Stimulated activated CD8-positive, alpha-beta memory T cell treated with anti-CD3 and anti-CD28 coated beads, Interleukin-4, amount 100 ng/mL, for 24 hours (primary cell): Measurements from ENCODE around the gene FHOD3.
"Not testable (repeated sequence)": the region's sequence is repeated elsewhere in the genome, so short reads cannot be mapped to it uniquely, and the experiment has no call there.

ENCODE experiments used
- DNase-seq: peaks from one replicate; pipeline ENCODE4 v3.0.0-alpha.2; 2020; ENCODE audit warnings: low read depth

The FHOD3 gene

GRCh38 chr18:36350251-36350651 is 52.7 kb downstream of the FHOD3 start:
- no peak for DNase-seq

- no peak for DNase-seq
These were observed 53.4 kb downstream of the FHOD3 start for GRCh38 chr18:36350839-36351469.

GRCh38 chr18:36352384-36352783 is 54.9 kb downstream of the FHOD3 start:
- no peak for DNase-seq

GRCh38 chr18:36354989-36355388 is 57.5 kb downstream of the FHOD3 start:
- no peak for DNase-seq

GRCh38 chr18:36355511-36355910 is 58.0 kb downstream of the FHOD3 start:
- DNase-seq: no peak

- not testable (repeated sequence) for DNase-seq
These were observed 59.2 kb downstream of the FHOD3 start for GRCh38 chr18:36356741-36357140.

GRCh38 chr18:36358141-36358540 is 60.6 kb downstream of the FHOD3 start:
- DNase-seq: no peak

- no peak for DNase-seq
These were observed 62.9 kb downstream of the FHOD3 start for GRCh38 chr18:36360256-36360909.

- no peak for DNase-seq
These were observed 67.6 kb downstream of the FHOD3 start for GRCh38 chr18:36364911-36365624.

- no peak for DNase-seq
These were observed 68.6 kb downstream of the FHOD3 start for GRCh38 chr18:36365836-36366775.

- DNase-seq: no peak
These were observed 69.7 kb downstream of the FHOD3 start for GRCh38 chr18:36366994-36367839.

- no peak for DNase-seq
These were observed 71.4 kb downstream of the FHOD3 start for GRCh38 chr18:36368889-36369288.

- no peak for DNase-seq
These were observed 75.4 kb downstream of the FHOD3 start for GRCh38 chr18:36372903-36373311.

- DNase-seq: no peak
These were observed 76.7 kb downstream of the FHOD3 start for GRCh38 chr18:36374262-36374661.

GRCh38 chr18:36375118-36375517 is 77.6 kb downstream of the FHOD3 start:
- DNase-seq: no peak

- DNase-seq: no peak
These were observed 78.8 kb downstream of the FHOD3 start for GRCh38 chr18:36376361-36376760.

GRCh38 chr18:36377626-36378025 is 80.1 kb downstream of the FHOD3 start:
- no peak for DNase-seq

GRCh38 chr18:36378205-36378604 is 80.7 kb downstream of the FHOD3 start:
- DNase-seq: no peak

GRCh38 chr18:36379435-36379984 is 82.0 kb downstream of the FHOD3 start:
- DNase-seq: no peak

GRCh38 chr18:36380173-36380827 is 82.8 kb downstream of the FHOD3 start:
- no peak for DNase-seq
